ENCODE results near the gene CTSA.
"Not testable (repeated sequence)": the region's sequence is repeated elsewhere in the genome, so short reads cannot be mapped to it uniquely, and the experiment has no call there.

CTSA gene

GRCh38 chr20:45867136-45867818, 23.9 kb upstream of the CTSA start:
- no peak for DNase-seq

- DNase-seq = no peak
These were observed 23.3 kb upstream of the CTSA start for GRCh38 chr20:45867819-45868176.

- no peak for DNase-seq
These were observed 18.5 kb upstream of the CTSA start for GRCh38 chr20:45872626-45873025.

- DNase-seq = no peak
These were observed 17.6 kb upstream of the CTSA start for GRCh38 chr20:45873409-45874103.

- DNase-seq = not testable (repeated sequence)
These were observed 17.0 kb upstream of the CTSA start for GRCh38 chr20:45874104-45874481.

- DNase-seq = no peak
These were observed 16.6 kb upstream of the CTSA start for GRCh38 chr20:45874576-45874975.

GRCh38 chr20:45878076-45878761, 12.9 kb upstream of the CTSA start:
- no peak for DNase-seq

GRCh38 chr20:45880988-45881788, 9.9 kb upstream of the CTSA start, which contains the start of gene ZSWIM1:
ZSWIM1 (plus strand) TSS chr20:45881227; CDS start chr20:45882593, 1,366 bp downstream.
- DNase-seq = peak; percentile 99

GRCh38 chr20:45882469-45883099, 8.6 kb upstream of the CTSA start:
- DNase-seq = no peak

GRCh38 chr20:45883100-45883469, 8.1 kb upstream of the CTSA start:
- no peak for DNase-seq

GRCh38 chr20:45886590-45887345, 4.4 kb upstream of the CTSA start:
- no peak for DNase-seq

GRCh38 chr20:45887346-45887715, 3.8 kb upstream of the CTSA start, which contains the start of gene SPATA25:
SPATA25 (minus strand) TSS chr20:45887622; CDS start chr20:45887590, 32 bp downstream.
- no peak for DNase-seq

GRCh38 chr20:45888681-45889080, 2.5 kb upstream of the CTSA start:
- DNase-seq = no peak

- DNase-seq = peak; percentile 52
These were observed 804 bp upstream of the CTSA start for GRCh38 chr20:45890077-45890984.

- DNase-seq = no peak
These were observed 1.1 kb downstream of the CTSA start for GRCh38 chr20:45892049-45892825.

GRCh38 chr20:45892828-45893500, 1.8 kb downstream of the CTSA start:
- DNase-seq = peak; percentile 35

- DNase-seq = no peak
These were observed 2.7 kb downstream of the CTSA start for GRCh38 chr20:45893831-45894230.

- no peak for DNase-seq
These were observed 3.7 kb downstream of the CTSA start for GRCh38 chr20:45894797-45895196.

- DNase-seq = no peak
These were observed 5.6 kb downstream of the CTSA start for GRCh38 chr20:45896641-45897161.

Measured in CD4-positive, alpha-beta T cell treated with Interleukin-17A for 1 hour (primary cell).